Renal cortex interstitium (tissue), 15 donors: ENCODE results near the gene LITAFD. TPM values are rescaled to one million over a fixed set of nuclear protein-coding genes. Genes with fewer than 3 reads are reported as not detected.
"Not testable (repeated sequence)": the region's sequence is repeated elsewhere in the genome, so short reads cannot be mapped to it uniquely, and the experiment has no call there.

Experiments used
- DNase-seq, 11 donors: peaks; one replicate each; pipeline ENCODE4 v3.0.0-alpha.2; 2013; ENCODE audit warnings: low read depth in 9 of 11, low spot score in 4 of 11; ENCODE audit errors: extremely low read depth in 1 of 11
- long read RNA-seq, 16 experiments: transcript quantifications; one replicate each; lab custom pipeline, GENCODE V29; 2026
- polyA plus RNA-seq, 3 donors: library from polyadenylated mRNA; unstranded; fragments of 120-200 nt; gene quantifications; one replicate each; pipeline ENCODE4 v1.2.1, GENCODE V29; 2013; ENCODE audit not compliant: insufficient read length in 3 of 3

Gene LITAFD
- under 1 TPM in 1 of 3 donors, not detected in 2; 0.20 TPM for polyA plus RNA-seq
- long read RNA-seq, donor 1, result 0 reads
- long read RNA-seq, donor 2, result 0 reads
- long read RNA-seq, donor 3, result 0 reads
- long read RNA-seq, donor 4, result 0 reads
- long read RNA-seq, donor 5, result 0 reads
- long read RNA-seq, donor 6, result 0 reads
- long read RNA-seq, donor 7, result 0 reads
- long read RNA-seq, donor 8, result 0 reads
- long read RNA-seq, donor 9, result 0 reads
- long read RNA-seq, donor 10, result 0 reads
- long read RNA-seq, donor 11, result 0 reads
- long read RNA-seq, donor 12, result 0 reads
- long read RNA-seq, donor 13, result 0 reads
- long read RNA-seq, donor 14, result 0 reads
- long read RNA-seq, donor 15, result 0 reads
- long read RNA-seq, donor 16, result 0 reads

DNA sequence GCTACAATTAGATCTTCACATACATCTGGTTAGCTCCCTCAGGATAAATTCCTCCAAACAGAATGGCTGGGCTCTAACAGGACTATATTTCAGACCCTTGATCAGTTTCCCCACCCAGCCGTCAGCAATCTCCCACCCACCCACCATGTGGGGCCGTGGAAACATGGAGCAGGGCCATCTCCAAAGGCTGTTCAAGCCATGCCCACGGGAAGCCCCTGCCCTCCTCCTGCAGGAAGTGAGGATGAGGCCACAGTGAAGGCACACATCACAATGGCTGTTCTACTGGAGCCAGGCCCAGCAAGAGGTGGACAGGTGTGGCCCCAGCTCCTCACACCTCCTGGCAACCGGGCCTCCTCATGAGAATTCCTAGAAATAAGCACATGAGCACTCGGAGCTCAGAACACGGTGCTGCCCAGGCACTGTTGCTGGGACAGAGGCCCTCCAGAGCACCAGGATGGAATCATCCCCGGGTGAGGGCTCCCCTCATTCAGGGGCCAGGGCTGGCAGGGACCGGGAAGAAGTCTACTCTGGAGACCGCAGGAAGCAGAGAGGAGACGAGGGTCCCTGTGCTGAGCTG, at the start of gene LITAFD:
Gene LITAFD (plus strand): TSS at position 311 of the 577 bp plus-strand sequence. CDS start 2,005 bp downstream, outside the sequence.
- DNase-seq, result no peak

GRCh38 chr16:8832717-8833105, 49.4 kb upstream of the LITAFD start:
- no peak for DNase-seq

DNA sequence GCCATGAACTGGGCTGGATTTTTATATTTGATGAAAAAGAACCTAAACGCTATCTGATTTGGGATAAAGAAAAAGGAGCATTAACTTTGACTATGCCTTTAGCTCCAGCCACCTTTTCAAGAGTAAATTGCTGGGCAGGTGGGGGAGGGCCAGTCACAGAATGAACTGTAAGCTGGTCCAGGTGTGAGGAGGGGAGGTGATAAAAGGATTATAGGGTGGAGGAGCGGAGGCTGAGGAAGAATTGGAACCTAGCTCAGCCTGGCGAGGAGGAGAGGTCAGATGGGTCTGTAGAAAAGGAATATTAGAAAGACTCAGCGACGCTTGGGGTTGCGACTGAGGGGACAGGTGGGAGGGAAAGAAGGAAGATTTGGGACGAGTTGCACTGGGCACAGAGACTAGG, 45.4 kb upstream of the LITAFD start:
- DNase-seq, result not testable (repeated sequence)

DNA sequence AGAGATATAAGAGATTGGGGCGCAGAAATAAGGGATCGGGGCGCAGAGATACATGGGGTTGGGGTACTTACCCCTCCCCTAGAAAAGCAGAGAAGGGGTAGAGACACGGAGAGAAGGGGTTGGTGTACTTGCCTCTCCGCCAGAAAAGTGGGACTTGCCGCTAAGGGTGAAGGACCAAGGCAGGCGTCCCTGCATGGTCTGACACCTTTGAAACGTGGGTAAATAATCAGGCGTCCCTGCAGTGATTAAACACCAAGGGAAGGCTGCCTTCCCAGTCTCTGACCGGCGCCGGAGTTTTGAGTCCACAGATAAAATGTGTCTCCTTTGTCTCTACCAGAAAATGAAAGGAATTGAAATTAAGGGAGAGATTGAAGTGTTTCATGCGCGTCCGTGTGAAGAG, 44.6 kb upstream of the LITAFD start:
- not testable (repeated sequence) for DNase-seq

DNA sequence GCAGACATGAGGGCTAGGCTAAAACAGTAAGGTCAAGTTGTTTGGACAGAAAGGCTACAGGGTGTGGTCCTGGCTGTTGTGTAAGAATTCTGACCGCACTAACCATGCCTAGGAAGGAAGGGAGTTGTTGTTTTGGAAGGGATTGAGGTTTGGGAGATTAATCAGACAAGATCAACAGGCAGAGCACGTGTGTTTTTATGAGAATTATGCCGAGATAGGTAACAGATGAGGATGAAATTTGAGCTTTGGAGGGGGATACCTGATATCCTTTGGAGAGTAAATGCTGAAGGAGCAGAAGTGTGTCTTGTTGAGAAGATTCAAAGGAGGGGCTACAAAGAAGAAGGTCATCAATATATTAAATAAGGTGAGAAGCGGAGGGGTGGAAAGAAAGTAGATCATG, 40.1 kb upstream of the LITAFD start:
- not testable (repeated sequence) for DNase-seq

- DNase-seq, result not testable (repeated sequence)
Measured at GRCh38 chr16:8843296-8843695, 38.9 kb upstream of the LITAFD start.

- no peak for DNase-seq
Measured at GRCh38 chr16:8845699-8846298, 36.4 kb upstream of the LITAFD start.

DNA sequence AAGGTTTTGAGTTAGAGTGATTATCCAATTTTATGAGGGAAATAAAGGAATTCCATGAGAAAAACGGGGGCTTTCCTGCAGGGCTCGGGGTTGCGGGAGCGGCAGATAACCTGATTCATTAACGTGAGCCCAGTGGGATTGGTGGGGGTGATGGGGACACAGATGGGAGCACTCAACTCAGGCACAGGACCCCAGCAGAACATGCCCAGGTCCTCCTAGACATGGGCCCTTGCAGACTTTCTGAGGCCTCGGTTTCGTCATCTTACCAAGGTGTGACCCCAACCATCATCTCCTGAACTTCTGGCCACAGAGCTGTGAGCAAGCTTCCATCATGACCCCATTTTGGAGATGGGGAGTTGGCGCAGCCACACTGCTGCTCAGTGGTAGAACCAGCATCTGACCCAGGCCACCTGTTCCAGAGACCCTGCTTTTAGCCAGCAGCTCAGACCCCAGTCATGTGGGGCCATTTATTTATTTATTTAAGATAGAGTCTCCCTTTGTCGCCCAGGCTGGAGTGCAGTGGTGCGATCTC, 35.7 kb upstream of the LITAFD start:
- no peak for DNase-seq

GRCh38 chr16:8847145-8847544, 35.0 kb upstream of the LITAFD start:
- DNase-seq, result no peak

DNA sequence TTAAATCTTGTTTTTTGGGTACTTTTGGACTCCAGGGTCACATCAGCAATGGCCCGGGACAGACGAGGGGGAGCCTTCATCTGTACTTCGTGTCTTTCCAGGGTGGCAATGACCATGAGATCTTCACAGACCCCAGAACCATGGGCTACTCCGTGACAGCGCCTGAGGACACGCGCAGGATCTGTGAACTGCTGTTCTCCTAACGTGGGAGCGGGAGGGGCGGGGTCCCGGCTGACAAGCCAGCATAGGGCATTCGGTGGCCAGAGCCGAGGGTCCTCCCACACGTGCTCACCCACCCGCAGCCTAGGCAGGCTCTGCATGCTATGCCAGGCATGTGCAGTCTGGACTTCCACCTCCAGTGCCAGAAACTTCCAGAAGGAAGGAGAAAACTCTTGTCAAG, 34.5 kb upstream of the LITAFD start:
- no peak for DNase-seq

DNA sequence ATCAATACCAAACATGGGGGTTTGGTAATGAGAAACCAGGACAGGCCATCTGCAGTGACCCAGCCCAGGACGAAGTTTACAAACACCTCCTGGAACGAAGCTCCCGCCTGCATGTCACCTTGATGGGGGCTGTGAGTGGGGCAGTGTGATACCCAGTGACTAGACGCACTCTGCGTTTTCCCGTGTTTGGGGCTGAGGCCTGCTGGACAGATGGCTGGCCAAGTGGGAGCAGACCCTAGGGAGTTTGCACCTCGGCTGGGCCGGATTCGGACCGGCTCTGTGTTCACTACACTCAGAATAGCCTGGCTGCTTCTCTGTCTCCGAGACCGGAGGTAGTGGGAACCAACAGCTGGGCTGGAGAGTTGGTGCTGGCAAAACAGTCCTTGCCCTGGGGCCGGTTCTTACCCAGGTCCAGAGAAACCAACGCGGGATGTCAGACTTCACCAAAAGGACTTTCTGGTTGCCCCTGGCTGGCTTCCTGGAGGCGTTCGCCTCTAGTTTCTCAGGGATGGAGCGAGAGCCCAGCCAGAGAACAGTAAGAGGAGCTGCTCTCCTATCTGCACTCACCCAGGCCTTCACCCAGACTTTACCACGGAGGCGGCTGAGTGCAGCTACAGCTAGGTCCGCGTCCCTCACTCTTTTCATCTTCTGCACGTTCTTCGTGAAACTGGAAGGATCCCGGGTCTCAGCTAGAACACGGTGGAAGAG, 33.8 kb upstream of the LITAFD start:
- no peak for DNase-seq

DNA sequence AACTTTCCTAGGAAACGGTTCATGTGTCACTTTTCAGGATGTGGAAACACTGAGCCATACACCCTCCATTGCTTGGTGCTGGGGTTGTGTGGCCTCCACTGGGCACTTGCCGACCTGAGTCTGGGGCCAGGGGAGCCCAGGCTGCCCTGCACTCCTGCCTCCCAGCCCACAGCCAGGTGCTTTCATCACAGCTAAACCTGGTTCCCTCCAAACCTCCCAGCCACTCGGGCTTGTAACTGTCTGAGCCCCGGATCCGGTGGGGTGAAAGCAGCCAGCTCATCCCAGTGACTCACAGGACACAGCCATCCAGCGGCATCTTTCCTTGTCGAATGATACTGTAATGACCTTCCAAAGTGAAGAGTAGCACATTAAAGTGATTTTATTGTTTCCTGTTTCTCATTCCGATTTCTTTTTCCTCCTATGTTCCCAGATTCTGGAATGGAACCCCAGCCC, 33.2 kb upstream of the LITAFD start:
- no peak for DNase-seq

DNA sequence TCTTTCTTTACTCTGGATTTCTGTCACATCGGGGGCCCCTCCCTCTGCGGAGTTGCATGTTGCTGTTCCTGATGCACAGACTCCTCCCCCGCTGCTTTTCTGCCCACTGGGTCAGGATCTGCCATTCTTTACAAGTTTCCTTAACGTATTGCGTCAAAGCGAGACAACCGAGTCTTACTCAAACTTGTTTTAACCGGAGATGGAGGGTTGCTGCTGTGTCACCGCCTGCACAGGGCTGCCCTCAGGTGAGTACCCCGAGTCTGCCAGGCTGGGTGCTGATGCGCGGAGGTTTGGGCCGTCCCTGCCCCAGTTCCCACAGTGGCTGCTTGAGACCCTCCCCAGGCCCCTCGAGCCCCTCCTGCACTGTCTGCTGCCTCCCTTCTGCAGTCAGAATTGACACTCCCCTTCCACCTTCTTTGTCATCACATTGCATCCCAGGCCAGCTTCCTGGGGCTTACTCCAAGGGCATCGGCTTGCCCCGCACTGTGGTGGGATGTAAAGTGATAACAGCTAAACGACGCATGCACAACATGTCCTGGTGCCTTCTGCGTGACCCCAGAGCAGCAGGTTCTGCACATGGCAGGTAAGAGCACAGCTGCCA, 32.6 kb upstream of the LITAFD start:
- no peak for DNase-seq

GRCh38 chr16:8850279-8850885, 31.8 kb upstream of the LITAFD start:
- DNase-seq, result no peak

DNA sequence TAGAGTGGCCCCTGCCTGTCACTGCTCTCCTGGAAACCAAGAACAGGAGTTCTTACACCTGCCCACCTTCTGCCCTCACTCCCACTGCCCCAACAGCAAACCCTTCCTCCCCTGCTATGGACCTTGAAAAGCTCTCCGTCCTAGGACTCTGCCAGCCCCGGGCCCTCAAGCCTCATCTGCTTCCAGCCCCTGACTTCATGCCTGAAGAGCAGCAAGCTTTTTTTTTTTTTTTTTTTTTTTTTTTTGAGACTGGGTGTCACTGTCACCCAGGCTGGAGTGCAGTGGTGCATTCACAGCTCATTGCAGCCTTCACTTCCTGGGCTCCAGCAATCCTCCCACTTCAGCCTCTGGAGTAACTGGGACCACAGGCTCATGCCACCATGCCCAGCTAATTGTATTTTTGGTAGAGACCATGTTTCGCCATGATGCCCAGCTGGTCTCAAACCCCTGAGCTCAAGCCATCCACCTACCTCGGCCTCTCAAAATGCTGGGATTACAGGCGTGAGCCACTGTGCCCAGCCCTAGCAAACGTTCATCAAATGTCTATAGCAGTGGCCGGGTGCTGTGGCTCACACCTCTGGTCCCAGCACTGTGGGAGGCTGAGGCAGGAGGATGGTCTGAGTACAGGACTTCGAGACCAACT, 30.3 kb upstream of the LITAFD start:
- DNase-seq, result no peak

DNA sequence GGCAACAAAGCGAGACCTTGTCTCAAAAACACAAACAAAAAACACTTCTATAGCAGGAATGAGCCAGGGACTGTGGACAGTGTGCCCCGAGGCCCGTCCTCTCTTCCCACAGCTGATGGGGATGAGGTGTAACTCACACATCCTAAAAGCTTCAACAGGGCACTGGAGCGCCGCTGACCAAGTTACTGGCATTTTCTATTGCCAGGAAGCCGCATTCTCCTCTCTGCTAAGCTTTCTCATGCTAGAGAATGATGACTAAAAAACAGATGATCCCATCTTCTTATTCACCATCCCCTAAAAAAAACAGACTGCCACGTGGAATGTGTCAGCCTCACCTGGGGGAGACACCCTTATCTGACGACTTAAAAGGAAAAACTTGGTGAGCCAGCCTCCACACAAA, 29.6 kb upstream of the LITAFD start:
- no peak for DNase-seq

DNA sequence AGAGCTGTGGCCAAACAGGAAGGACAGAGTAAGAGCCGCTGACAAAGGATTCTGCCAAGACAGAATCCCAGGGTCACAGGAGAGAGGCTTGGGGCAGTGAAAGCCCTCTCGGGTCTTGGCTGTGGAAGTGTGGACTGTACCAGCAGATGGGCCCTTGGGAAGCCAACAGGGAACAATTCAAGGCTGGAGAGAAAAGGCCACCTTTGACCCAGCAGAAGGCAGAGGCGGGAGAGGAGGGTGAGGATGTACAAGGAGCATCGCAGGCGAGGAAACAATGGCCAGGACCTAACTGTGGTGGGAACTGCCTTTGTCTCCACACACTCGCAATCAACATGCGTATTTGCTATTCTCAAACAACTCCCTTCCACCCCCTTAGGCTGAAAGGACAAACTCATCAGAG, 29.0 kb upstream of the LITAFD start:
- DNase-seq, result no peak

DNA sequence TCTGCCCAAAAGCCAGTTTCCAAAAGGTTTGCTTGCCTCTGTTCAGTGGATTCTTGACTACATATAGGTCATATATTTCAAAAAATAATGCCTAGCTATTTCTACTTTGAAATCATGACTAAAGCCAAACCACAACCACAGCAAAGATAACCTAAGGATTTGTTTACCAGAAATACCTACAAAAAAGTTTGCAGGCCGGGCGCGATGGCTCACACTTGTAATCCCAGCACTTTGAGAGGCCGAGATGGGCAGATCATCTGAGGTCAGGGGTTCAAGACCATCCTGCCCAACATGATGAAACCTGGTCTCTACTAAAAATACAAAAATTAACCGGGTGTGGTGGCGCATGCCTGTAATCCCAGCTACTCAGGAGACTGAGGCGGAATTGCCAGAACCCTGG, 28.5 kb upstream of the LITAFD start:
- DNase-seq, result no peak
